ENCODE data around the gene C4orf50.

GRCh38 chr4:5897674-5898073 lies 120.6 kb downstream of the C4orf50 start:
- TF ChIP-seq POLR2AphosphoS5 (IDR thresholded peaks at IDR 0.05; ENCODE audit: low read depth, low read length) (no peak), REST (IDR thresholded peaks at IDR 0.05; ENCODE audit: insufficient read depth in 1 of 2, low read depth in 2 of 2, low read length in 2 of 2) (no peak), TAF1 (IDR thresholded peaks at IDR 0.05; ENCODE audit: borderline replicate concordance, insufficient read depth, low read length) (no peak), SIN3A (IDR thresholded peaks at IDR 0.05; ENCODE audit: borderline replicate concordance, insufficient read depth, low read length) (no peak)

Data from PFSK-1 (cell line).